T-helper 1 cell treated with Interleukin-12 subunit alpha and Interleukin-12 subunit beta and Interleukin-4 antibody, amounts not matched to agents 30 μg/mL and 1 μg/mL, for 36 hours (primary cell): ENCODE results near the gene SOBP.

Experiments used
- H3K27ac Mint-ChIP-seq: one replicate; pipeline ENCODE4 v1.8.0; 2021; ENCODE audit warnings: mild to moderate bottlenecking, mixed read lengths
- H3K27me3 Mint-ChIP-seq: one replicate; pipeline ENCODE4 v1.8.0; 2021; ENCODE audit warnings: low read depth, mixed read lengths
- H3K36me3 Mint-ChIP-seq: one replicate; pipeline ENCODE4 v1.8.0; 2021; ENCODE audit warnings: low read depth, mixed read lengths
- H3K4me1 Mint-ChIP-seq: one replicate; pipeline ENCODE4 v1.8.0; 2021; ENCODE audit warnings: low read depth, mixed read lengths
- H3K4me3 Mint-ChIP-seq: one replicate; pipeline ENCODE4 v1.8.0; 2021; ENCODE audit warnings: mild to moderate bottlenecking, moderate library complexity, mixed read lengths
- H3K9me3 Mint-ChIP-seq: one replicate; pipeline ENCODE4 v1.8.0; 2021; ENCODE audit warnings: mixed read lengths

The SOBP gene

GRCh38 chr6:107590378-107590777, 100.5 kb downstream of the SOBP start:
- Mint-ChIP-seq H3K4me1 (no peaks in the 10 kb centered on the region), H3K36me3 (no peaks in the 10 kb centered on the region), H3K9me3 (no peaks in the 10 kb centered on the region), H3K27me3 (peaks cover 69% of the 10 kb centered on the region), H3K4me3 (no peak overlapping the region), H3K27ac (no peak overlapping the region)

DNA sequence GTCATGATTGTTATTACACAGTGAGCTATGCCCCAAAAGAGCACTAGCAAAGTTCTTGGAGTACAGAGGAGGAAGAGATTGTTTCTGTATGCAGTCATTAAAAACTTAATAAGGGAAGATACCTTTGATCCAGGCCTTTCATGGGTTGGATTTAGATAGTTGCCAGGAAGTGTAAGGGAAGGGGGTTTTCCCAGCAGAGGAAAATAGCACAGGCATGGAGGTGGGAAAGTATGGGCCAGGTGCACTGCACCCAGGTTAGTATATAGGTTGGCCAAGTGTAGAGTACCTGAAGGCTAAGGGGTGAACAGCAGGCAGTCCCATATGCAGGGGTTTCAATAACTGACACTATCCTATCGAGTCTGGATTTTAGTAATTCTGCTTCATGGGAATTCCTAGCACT, 101.4 kb downstream of the SOBP start:
- Mint-ChIP-seq H3K4me1 (no peaks in the 10 kb centered on the region), H3K36me3 (no peaks in the 10 kb centered on the region), H3K27ac (no peak overlapping the region), H3K27me3 (peaks cover 64% of the 10 kb centered on the region), H3K9me3 (no peaks in the 10 kb centered on the region), H3K4me3 (no peak overlapping the region)

DNA sequence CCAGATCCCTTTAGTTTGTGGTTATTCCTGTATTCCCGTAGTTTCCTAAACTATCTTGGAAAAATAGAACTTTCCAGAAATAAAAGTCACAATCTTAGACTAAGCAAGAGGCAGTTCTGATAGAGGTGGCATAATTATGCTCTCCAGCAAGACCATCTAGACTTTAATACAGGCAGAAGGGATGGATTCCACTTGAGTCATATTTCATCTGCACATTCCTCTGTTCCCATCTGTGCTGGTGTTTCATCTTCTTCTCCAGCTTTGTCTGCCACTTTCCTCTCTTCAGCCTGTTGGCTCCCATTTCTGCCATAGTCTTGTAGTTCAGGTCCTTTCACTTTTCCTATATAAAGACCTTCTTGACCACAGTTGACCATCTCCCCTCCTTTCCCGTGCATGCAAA, 102.9 kb downstream of the SOBP start:
- peaks cover 61% of the 10 kb centered on the region for H3K27me3 Mint-ChIP-seq
- H3K9me3 Mint-ChIP-seq: no peaks in the 10 kb centered on the region
- no peaks in the 10 kb centered on the region for H3K36me3 Mint-ChIP-seq
- no peak overlapping the region for H3K27ac Mint-ChIP-seq
- H3K4me3 Mint-ChIP-seq: no peak overlapping the region
- no peaks in the 10 kb centered on the region for H3K4me1 Mint-ChIP-seq

DNA sequence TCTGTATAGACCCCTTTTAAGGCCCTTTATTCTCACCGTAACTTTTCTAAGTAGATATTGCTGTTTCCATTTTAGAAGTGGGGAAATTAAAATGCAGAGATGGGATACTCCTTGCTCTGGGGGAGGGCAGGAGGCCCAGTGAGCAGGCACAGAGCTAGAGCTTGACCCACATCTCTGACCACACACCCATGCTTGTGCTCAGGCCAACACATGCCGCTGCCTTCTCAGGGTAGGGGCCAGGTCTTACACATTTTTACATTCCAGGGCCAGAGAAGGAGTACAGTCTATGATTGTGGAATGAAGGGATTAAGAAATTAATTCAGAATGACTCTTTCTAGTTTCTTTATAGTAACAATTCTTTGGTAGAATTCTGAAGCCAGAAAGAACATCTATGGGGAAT, 104.8 kb downstream of the SOBP start:
- Mint-ChIP-seq H3K27ac (no peak overlapping the region), H3K27me3 (peaks cover 55% of the 10 kb centered on the region), H3K4me1 (no peaks in the 10 kb centered on the region), H3K9me3 (no peaks in the 10 kb centered on the region), H3K4me3 (no peak overlapping the region), H3K36me3 (no peaks in the 10 kb centered on the region)

DNA sequence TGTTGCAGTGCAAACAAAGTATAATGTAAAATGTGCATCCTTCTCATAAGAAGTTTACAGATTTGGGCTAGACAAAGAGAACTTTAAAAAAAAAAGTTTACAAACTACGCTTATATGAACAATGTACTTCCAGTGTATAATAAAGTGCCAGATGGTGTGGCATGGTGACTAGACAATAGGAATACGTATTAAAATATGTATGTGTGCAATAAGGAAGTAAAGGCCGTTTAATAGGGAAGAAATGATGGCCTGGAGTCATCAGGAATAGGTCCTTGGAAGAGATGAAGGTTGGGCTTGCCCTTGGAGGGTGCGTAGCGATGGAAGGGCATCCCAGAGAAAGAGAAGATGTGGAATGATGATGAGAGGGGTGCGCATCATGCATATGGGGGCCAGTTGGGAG, 108.2 kb downstream of the SOBP start:
- H3K27me3 Mint-ChIP-seq: peaks cover 39% of the 10 kb centered on the region
- H3K9me3 Mint-ChIP-seq: no peaks in the 10 kb centered on the region

DNA sequence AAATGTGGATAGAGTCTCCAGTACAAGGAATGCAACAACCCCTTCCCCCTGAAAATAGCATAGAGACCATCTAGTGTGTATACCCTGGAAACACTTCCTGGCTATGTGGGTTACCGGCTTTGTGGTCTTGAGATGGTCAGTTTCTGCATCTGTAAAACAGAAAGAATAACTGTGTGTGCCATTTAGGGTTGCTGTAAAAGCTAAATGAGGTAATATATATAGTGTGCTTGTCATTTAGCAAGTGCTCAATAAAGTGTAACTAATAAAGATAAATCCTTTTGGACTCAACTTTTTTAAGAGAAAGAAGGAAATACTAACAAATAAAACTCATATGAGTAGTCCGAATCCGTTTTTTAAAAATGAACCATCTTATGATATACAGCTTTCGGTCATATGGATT, 109.1 kb downstream of the SOBP start:
- Mint-ChIP-seq H3K4me3 (no peak overlapping the region), H3K36me3 (no peaks in the 10 kb centered on the region), H3K9me3 (no peaks in the 10 kb centered on the region), H3K27ac (no peak overlapping the region), H3K4me1 (no peaks in the 10 kb centered on the region), H3K27me3 (peaks cover 38% of the 10 kb centered on the region)

More for the DNA sequence above, 108.2 kb downstream of the SOBP start:
- Mint-ChIP-seq H3K27ac (no peak overlapping the region), H3K36me3 (no peaks in the 10 kb centered on the region), H3K4me3 (no peak overlapping the region), H3K4me1 (no peaks in the 10 kb centered on the region)

DNA sequence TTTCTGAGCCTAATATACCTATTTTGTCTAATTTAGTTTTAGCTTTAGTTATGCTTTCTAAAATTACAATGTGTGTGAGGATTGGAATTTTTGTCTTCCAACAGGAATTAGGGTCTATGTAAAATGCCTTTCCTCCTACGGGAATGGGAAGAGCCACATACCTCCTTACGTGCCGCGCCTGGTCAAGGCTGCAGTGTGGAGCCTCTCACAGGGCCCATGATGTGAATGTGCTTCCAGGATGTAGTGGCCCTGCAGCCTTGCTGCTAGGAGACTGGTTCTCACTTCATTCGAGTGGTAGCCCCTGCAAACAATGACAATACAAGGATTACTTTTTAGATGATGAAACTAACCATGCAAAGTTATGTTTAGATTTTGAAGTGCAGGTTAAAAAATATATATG, 110.2 kb downstream of the SOBP start:
- peaks cover 32% of the 10 kb centered on the region for H3K27me3 Mint-ChIP-seq
- no peaks in the 10 kb centered on the region for H3K4me1 Mint-ChIP-seq
- no peak overlapping the region for H3K27ac Mint-ChIP-seq
- H3K4me3 Mint-ChIP-seq: no peak overlapping the region
- H3K9me3 Mint-ChIP-seq: no peaks in the 10 kb centered on the region
- H3K36me3 Mint-ChIP-seq: no peaks in the 10 kb centered on the region

- Mint-ChIP-seq H3K27ac (no peak overlapping the region), H3K36me3 (no peaks in the 10 kb centered on the region), H3K4me3 (no peak overlapping the region), H3K4me1 (no peaks in the 10 kb centered on the region), H3K9me3 (no peaks in the 10 kb centered on the region), H3K27me3 (peaks cover 27% of the 10 kb centered on the region)
Measured at GRCh38 chr6:107600936-107601335, 111.0 kb downstream of the SOBP start.

DNA sequence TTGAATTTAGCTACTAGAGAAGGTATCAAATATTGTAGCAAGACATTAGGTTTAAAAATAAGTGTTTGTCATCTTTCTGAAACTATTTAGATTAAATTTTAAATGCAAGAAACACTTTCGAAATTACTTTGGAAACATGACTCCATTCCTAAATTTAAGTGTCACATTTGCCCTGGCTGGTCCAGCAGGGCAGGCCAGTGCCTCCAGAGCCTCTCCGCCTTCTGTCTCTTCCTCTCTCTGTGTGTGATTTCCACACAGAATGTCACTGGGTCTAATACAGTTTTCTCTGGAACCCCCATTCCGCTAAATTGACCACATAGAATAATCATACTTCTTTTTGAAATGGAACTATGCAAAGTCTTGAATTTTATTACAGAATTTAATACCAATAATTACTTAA, 111.5 kb downstream of the SOBP start:
- H3K27ac Mint-ChIP-seq: no peak overlapping the region
- H3K9me3 Mint-ChIP-seq: no peaks in the 10 kb centered on the region
- H3K4me1 Mint-ChIP-seq: no peaks in the 10 kb centered on the region
- no peak overlapping the region for H3K4me3 Mint-ChIP-seq
- H3K27me3 Mint-ChIP-seq: peaks cover 27% of the 10 kb centered on the region
- no peaks in the 10 kb centered on the region for H3K36me3 Mint-ChIP-seq

- Mint-ChIP-seq H3K27me3 (peaks cover 23% of the 10 kb centered on the region), H3K4me3 (no peak overlapping the region), H3K9me3 (no peaks in the 10 kb centered on the region)
Measured at GRCh38 chr6:107602321-107603005, 112.5 kb downstream of the SOBP start.

DNA sequence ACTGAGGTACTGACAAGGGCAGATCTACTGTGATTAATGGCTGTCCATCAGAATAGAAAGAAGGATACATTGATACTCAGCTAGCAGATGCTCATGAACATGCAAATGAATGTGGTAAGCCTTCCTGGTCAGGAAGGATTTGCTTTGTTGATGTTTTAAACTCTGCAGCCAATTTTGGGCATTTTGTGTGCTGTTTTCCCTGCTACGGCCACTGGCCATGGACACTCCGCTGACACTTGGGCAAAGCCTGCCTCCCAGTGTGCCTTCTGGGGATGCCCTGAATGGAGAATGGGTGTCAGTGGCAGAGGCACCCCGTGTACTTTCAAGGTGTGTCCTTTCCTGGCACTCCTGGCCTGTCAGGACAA, 113.1 kb downstream of the SOBP start:
- no peaks in the 10 kb centered on the region for H3K36me3 Mint-ChIP-seq
- peaks cover 19% of the 10 kb centered on the region for H3K27me3 Mint-ChIP-seq
- no peaks in the 10 kb centered on the region for H3K4me1 Mint-ChIP-seq
- no peaks in the 10 kb centered on the region for H3K9me3 Mint-ChIP-seq
- no peak overlapping the region for H3K4me3 Mint-ChIP-seq
- H3K27ac Mint-ChIP-seq: no peak overlapping the region

More at GRCh38 chr6:107602321-107603005, 112.5 kb downstream of the SOBP start:
- Mint-ChIP-seq H3K27ac (no peak overlapping the region), H3K36me3 (no peaks in the 10 kb centered on the region), H3K4me1 (no peaks in the 10 kb centered on the region)

DNA sequence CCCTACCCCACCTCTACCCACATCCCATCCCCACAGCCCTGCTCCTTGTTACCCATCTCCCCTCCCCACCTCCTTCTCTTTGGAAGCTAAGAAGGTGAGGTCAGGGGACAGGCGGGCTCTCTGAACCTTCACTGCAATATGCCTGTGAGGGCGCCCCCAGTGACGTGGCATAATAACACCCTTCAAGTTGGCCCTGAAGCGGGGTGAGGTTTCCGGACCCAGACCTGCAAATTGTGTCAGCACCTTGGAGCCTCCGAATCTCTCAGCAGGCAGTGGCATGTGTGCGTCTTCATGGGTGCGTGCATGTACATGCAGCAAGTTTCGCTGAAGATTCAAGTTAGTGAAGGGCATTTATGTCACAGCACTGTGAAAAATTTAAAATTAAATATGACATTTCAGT, 114.6 kb downstream of the SOBP start:
- H3K4me3 Mint-ChIP-seq: no peak overlapping the region
- no peaks in the 10 kb centered on the region for H3K4me1 Mint-ChIP-seq
- H3K9me3 Mint-ChIP-seq: no peaks in the 10 kb centered on the region
- no peaks in the 10 kb centered on the region for H3K36me3 Mint-ChIP-seq
- H3K27ac Mint-ChIP-seq: no peak overlapping the region
- H3K27me3 Mint-ChIP-seq: peaks cover 15% of the 10 kb centered on the region

DNA sequence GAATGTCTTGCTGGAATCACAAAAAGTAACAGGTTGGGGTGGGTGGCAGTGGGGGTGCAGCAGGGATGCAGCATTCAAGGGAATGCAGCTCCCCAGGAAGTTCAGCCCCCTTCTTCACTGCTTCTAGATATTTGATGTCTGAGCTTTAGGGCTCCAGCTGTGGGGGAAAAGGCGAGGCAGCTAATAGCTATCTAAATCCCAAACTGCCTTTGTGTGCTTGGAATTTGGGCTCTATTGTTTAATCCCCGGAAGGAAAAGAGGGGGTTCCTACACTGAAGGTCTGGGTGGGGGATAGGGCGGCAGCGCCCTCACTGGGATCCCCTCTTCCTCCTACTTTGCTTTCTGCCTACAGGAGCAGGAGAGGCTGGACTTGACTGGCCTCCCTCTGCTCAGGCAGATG, 116.5 kb downstream of the SOBP start:
- H3K4me3 Mint-ChIP-seq: no peak overlapping the region
- H3K27ac Mint-ChIP-seq: no peak overlapping the region
- H3K36me3 Mint-ChIP-seq: no peaks in the 10 kb centered on the region
- H3K9me3 Mint-ChIP-seq: no peaks in the 10 kb centered on the region
- H3K27me3 Mint-ChIP-seq: peaks cover 11% of the 10 kb centered on the region
- H3K4me1 Mint-ChIP-seq: no peaks in the 10 kb centered on the region

DNA sequence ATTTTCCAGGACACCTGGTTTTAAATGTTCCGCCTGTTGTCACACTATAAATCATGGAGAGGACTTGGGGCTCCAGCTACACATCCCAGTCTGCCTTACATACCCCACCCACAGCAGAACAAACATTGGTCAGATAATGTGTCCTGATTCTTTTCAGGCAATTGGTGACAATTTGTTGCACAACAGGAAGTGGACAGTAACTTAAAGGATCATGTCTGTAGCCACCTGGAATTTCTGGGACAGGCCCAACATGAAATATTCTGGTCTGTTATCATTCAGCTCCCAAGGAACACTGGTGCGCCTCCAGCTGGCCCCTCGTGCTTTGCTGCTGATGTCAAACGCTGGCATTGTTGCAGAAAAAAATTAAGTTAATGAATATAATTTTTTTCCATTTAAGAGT, 117.2 kb downstream of the SOBP start:
- no peak overlapping the region for H3K27ac Mint-ChIP-seq
- no peak overlapping the region for H3K4me3 Mint-ChIP-seq
- no peaks in the 10 kb centered on the region for H3K36me3 Mint-ChIP-seq
- H3K27me3 Mint-ChIP-seq: peaks cover 6% of the 10 kb centered on the region
- no peaks in the 10 kb centered on the region for H3K4me1 Mint-ChIP-seq
- no peaks in the 10 kb centered on the region for H3K9me3 Mint-ChIP-seq

DNA sequence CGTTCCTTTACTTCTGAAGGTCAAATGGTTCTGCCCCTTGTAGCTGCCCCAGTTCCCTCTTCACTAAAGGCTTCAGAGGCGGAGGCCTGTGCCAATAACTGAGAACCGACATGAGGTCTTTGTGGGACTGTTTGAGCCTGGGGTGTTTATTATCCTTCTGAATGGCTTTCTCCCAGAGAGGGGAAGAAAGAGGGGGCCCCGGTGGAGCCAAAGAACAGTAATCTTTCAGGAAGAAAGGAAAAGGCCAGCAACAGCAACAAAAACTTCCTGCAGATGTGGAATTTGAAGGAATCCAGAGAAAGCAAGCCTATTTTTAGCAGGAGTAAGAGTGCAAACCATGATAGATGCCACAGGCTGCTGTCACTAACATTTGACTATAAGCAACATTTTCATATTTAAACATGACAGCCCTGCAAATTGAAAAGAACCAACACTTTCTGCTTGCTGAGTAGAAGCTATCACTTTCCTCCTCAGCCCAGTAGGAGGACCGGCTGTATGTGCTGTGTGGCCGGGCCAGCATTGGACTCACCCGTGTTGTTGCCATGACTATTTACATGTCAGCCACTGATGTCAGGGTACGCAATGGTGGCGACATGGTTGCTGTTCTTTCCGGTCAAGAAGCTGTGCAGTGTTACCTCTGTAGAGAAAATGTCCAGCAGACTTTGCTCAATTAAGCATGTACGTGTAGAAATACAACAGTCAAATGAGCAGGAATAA, 121.3 kb downstream of the SOBP start:
- H3K4me3 Mint-ChIP-seq: no peak overlapping the region
- H3K27ac Mint-ChIP-seq: no peak overlapping the region
- H3K27me3 Mint-ChIP-seq: peaks cover 17% of the 10 kb centered on the region
- no peaks in the 10 kb centered on the region for H3K4me1 Mint-ChIP-seq
- no peaks in the 10 kb centered on the region for H3K36me3 Mint-ChIP-seq
- no peaks in the 10 kb centered on the region for H3K9me3 Mint-ChIP-seq
